Measurements from ENCODE around the gene LCN15. TPM values are rescaled to one million over a fixed set of nuclear protein-coding genes. Genes with fewer than 3 reads are reported as not detected.
A peak's percentile ranks its signal among the peaks of the same experiment; 100 is the strongest.
"Not testable (repeated sequence)": the region's sequence is repeated elsewhere in the genome, so short reads cannot be mapped to it uniquely, and the experiment has no call there.

Gene LCN15
- total and polyA plus RNA-seq, 10 donors, result 0.35 TPM; not detected in 9

- Histone ChIP-seq H3K36me3 (no peaks in the 10 kb centered on the region), H3K27ac (peak overlapping the region in 5 of 8 donors; percentile 20 to 80 (median 69)), H3K4me3 (peak overlapping the region; percentile 25 to 73 (median 39)), H3K27me3 (replicated peaks in 1 of 7) (peaks cover 0 to 69% (median 33%) of the 10 kb centered on the region in 7 donors), H3K4me1 (peaks cover 26 to 46% (median 37%) of the 10 kb centered on the region in 6 donors), H3K9me3 (no peaks in the 10 kb centered on the region)
- WGBS, 5 donors, result 3 to 14% (median 6%) methylated on average over 25 to 56 of the region's 56 CpGs
- TF ChIP-seq POLR2AphosphoS5 (IDR thresholded peaks at IDR 0.05) (no peak), POLR2A (IDR thresholded peaks at IDR 0.05) (no peak)
- TF ChIP-seq, protein P1, sequence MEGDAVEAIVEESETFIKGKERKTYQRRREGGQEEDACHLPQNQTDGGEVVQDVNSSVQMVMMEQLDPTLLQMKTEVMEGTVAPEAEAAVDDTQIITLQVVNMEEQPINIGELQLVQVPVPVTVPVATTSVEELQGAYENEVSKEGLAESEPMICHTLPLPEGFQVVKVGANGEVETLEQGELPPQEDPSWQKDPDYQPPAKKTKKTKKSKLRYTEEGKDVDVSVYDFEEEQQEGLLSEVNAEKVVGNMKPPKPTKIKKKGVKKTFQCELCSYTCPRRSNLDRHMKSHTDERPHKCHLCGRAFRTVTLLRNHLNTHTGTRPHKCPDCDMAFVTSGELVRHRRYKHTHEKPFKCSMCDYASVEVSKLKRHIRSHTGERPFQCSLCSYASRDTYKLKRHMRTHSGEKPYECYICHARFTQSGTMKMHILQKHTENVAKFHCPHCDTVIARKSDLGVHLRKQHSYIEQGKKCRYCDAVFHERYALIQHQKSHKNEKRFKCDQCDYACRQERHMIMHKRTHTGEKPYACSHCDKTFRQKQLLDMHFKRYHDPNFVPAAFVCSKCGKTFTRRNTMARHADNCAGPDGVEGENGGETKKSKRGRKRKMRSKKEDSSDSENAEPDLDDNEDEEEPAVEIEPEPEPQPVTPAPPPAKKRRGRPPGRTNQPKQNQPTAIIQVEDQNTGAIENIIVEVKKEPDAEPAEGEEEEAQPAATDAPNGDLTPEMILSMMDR (IDR thresholded peaks at IDR 0.05 in 8 of 11, conservative IDR thresholded peaks at IDR 0.05 in 3 of 11), result no peak
- intact Hi-C loops (cut with DNase I; ENCODE audit: low total_unique reads), result no loop called here
- DNase-seq, result peak; percentile 77
Measured at GRCh38 chr9:136712690-136713544, 51.4 kb downstream of the LCN15 start.

- intact Hi-C loops (cut with DNase I; ENCODE audit: low total_unique reads), result no loop called here
- TF ChIP-seq POLR2AphosphoS5 (IDR thresholded peaks at IDR 0.05) (peak in 1 of 3 donors; percentile 19), POLR2A (IDR thresholded peaks at IDR 0.05) (no peak)
- TF ChIP-seq, protein P1 (IDR thresholded peaks at IDR 0.05 in 8 of 11, conservative IDR thresholded peaks at IDR 0.05 in 3 of 11), result no peak
- WGBS, 5 donors, result 2 to 3% (median 2%) methylated on average over 31 to 119 of the region's 119 CpGs
- peak within 1 kb of the TSS; percentile 25 to 73 (median 39) for H3K4me3 ChIP-seq
- H3K9me3 ChIP-seq, result no peaks in the 10 kb centered on the region
- peaks cover 0 to 68% (median 33%) of the 10 kb centered on the region in 7 donors for H3K27me3 ChIP-seq (replicated peaks in 1 of 7)
- H3K36me3 ChIP-seq, result no peaks in the 10 kb centered on the region
- DNase-seq, result peak; percentile 79
- peak within 1 kb of the TSS in 6 of 8 donors; percentile 20 to 80 (median 67) for H3K27ac ChIP-seq
- peaks cover 26 to 46% (median 37%) of the 10 kb centered on the region in 6 donors for H3K4me1 ChIP-seq
Measured at GRCh38 chr9:136711751-136712689, 52.3 kb downstream of the LCN15 start, which contains the start of gene DIPK1B. TSS of gene DIPK1B (plus strand) at chr9:136712572. CDS start at chr9:136712666, 94 bp downstream.

- H3K36me3 ChIP-seq; H3K27ac ChIP-seq; H3K9me3 ChIP-seq; DNase-seq; H3K4me3 ChIP-seq; intact Hi-C loops (cut with DNase I; ENCODE audit: low total_unique reads): not testable (repeated sequence)
- Histone ChIP-seq H3K27me3 (replicated peaks in 1 of 7) (peaks cover 0 to 63% (median 33%) of the 10 kb centered on the region in 7 donors), H3K4me1 (peaks cover 26 to 46% (median 37%) of the 10 kb centered on the region in 6 donors)
- 58 to 78% (median 69%) methylated on average over 4 of the region's 4 CpGs for WGBS, 5 donors
Measured at GRCh38 chr9:136711219-136711648, 53.1 kb downstream of the LCN15 start.

DNA sequence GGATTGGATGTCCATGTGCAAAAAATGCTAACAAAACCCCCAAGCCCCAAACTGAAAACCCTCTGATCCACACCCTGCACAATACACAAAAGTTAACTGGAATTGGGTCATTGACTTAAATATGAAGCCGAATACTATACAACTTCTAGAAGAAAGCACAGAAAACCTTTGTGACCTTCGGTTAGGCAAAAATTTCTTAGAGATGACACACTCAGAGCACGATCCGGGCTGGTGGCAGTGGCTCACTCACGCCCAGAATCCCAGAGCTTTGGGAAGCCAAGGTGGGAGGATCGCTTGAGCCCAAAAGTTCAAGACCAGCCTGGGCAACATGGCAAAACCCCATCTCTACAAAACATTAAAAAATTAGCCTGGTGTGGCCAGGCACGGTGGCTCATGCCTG, 53.8 kb downstream of the LCN15 start:
- H3K27me3 ChIP-seq (replicated peaks in 1 of 7), result peaks cover 0 to 59% (median 33%) of the 10 kb centered on the region in 7 donors
- H3K9me3 ChIP-seq, result no peaks in the 10 kb centered on the region
- no peak overlapping the region for H3K27ac ChIP-seq
- no peaks in the 10 kb centered on the region for H3K36me3 ChIP-seq
- TF ChIP-seq POLR2A (IDR thresholded peaks at IDR 0.05) (no peak), POLR2AphosphoS5 (IDR thresholded peaks at IDR 0.05) (no peak)
- TF ChIP-seq, protein P1 (IDR thresholded peaks at IDR 0.05 in 8 of 11, conservative IDR thresholded peaks at IDR 0.05 in 3 of 11), result no peak
- WGBS, 5 donors, result 87 to 97% (median 92%) methylated on average over 7 of the region's 7 CpGs
- H3K4me3 ChIP-seq, result no peak overlapping the region
- no peak for DNase-seq
- intact Hi-C loops (cut with DNase I; ENCODE audit: low total_unique reads), result no loop called here
- H3K4me1 ChIP-seq, result peaks cover 26 to 43% (median 37%) of the 10 kb centered on the region in 6 donors
